Measurements from ENCODE around the gene CYP46A1. TPM values are rescaled to one million over a fixed set of nuclear protein-coding genes. Genes with fewer than 3 reads are reported as not detected.

Gene CYP46A1
- total RNA-seq, 2 donors from 2014 or later: 0.15 to 0.29 TPM

- no peak for DNase-seq
Measured at GRCh38 chr14:99691111-99691885, 7.2 kb downstream of the CYP46A1 start.

GRCh38 chr14:99693918-99694317 is 9.8 kb downstream of the CYP46A1 start:
- no peaks in the 10 kb centered on the region for H3K9me3 ChIP-seq (ENCODE audit: control insufficient read depth, low read length, poor library complexity, severe bottlenecking)
- no peak for DNase-seq
- Mint-ChIP-seq H3K4me1 (peaks cover 2% of the 10 kb centered on the region), H3K4me3 (no peak overlapping the region), H3K27ac (no peak overlapping the region), H3K27me3 (peaks cover 37% of the 10 kb centered on the region), H3K36me3 (ENCODE audit: low read depth) (no peaks in the 10 kb centered on the region)
- no peak for ATAC-seq

More at GRCh38 chr14:99691111-99691885, 7.2 kb downstream of the CYP46A1 start:
- H3K27me3 Mint-ChIP-seq: peaks cover 58% of the 10 kb centered on the region
- no peaks in the 10 kb centered on the region for H3K9me3 ChIP-seq (ENCODE audit: control insufficient read depth, low read length, poor library complexity, severe bottlenecking)
- H3K36me3 Mint-ChIP-seq (ENCODE audit: low read depth): no peaks in the 10 kb centered on the region
- no peak overlapping the region for H3K27ac Mint-ChIP-seq
- ATAC-seq: no peak
- peaks cover 14% of the 10 kb centered on the region for H3K4me1 Mint-ChIP-seq
- H3K4me3 Mint-ChIP-seq: no peak overlapping the region

- no peaks in the 10 kb centered on the region for H3K36me3 Mint-ChIP-seq (ENCODE audit: low read depth)
- DNase-seq: no peak
- no peak overlapping the region for H3K4me3 Mint-ChIP-seq
- no peaks in the 10 kb centered on the region for H3K9me3 ChIP-seq (ENCODE audit: control insufficient read depth, low read length, poor library complexity, severe bottlenecking)
- ATAC-seq: no peak
- no peak overlapping the region for H3K27ac Mint-ChIP-seq
- H3K27me3 Mint-ChIP-seq: peaks cover 7% of the 10 kb centered on the region
- H3K4me1 Mint-ChIP-seq: no peaks in the 10 kb centered on the region
Measured at GRCh38 chr14:99696929-99697328, 12.8 kb downstream of the CYP46A1 start.

- DNase-seq: no peak
Measured at GRCh38 chr14:99698236-99698635, 14.1 kb downstream of the CYP46A1 start.

GRCh38 chr14:99698642-99699041 is 14.5 kb downstream of the CYP46A1 start:
- Mint-ChIP-seq H3K4me1 (no peaks in the 10 kb centered on the region), H3K36me3 (ENCODE audit: low read depth) (no peaks in the 10 kb centered on the region), H3K4me3 (no peak overlapping the region), H3K27me3 (peaks cover 5% of the 10 kb centered on the region), H3K27ac (no peak overlapping the region)
- DNase-seq (no peak), ATAC-seq (no peak)
- peaks cover 7% of the 10 kb centered on the region for H3K9me3 ChIP-seq (ENCODE audit: control insufficient read depth, low read length, poor library complexity, severe bottlenecking)

More at GRCh38 chr14:99698236-99698635, 14.1 kb downstream of the CYP46A1 start:
- Mint-ChIP-seq H3K27ac (no peak overlapping the region), H3K36me3 (ENCODE audit: low read depth) (no peaks in the 10 kb centered on the region), H3K4me3 (no peak overlapping the region), H3K4me1 (no peaks in the 10 kb centered on the region), H3K27me3 (peaks cover 5% of the 10 kb centered on the region)
- ATAC-seq: no peak
- H3K9me3 ChIP-seq (ENCODE audit: control insufficient read depth, low read length, poor library complexity, severe bottlenecking): peaks cover 5% of the 10 kb centered on the region

- Mint-ChIP-seq H3K36me3 (ENCODE audit: low read depth) (no peaks in the 10 kb centered on the region), H3K4me3 (no peak overlapping the region), H3K27ac (no peak overlapping the region), H3K4me1 (no peaks in the 10 kb centered on the region), H3K27me3 (peaks cover 5% of the 10 kb centered on the region)
- H3K9me3 ChIP-seq (ENCODE audit: control insufficient read depth, low read length, poor library complexity, severe bottlenecking): peaks cover 11% of the 10 kb centered on the region
- DNase-seq: no peak
- no peak for ATAC-seq
Measured at GRCh38 chr14:99699085-99699760, 15.1 kb downstream of the CYP46A1 start.

GRCh38 chr14:99699861-99700260 is 15.8 kb downstream of the CYP46A1 start:
- no peak overlapping the region for H3K4me3 Mint-ChIP-seq
- H3K4me1 Mint-ChIP-seq: no peaks in the 10 kb centered on the region
- H3K9me3 ChIP-seq (ENCODE audit: control insufficient read depth, low read length, poor library complexity, severe bottlenecking): peaks cover 11% of the 10 kb centered on the region
- ATAC-seq: no peak
- H3K36me3 Mint-ChIP-seq (ENCODE audit: low read depth): no peaks in the 10 kb centered on the region
- peaks cover 5% of the 10 kb centered on the region for H3K27me3 Mint-ChIP-seq
- H3K27ac Mint-ChIP-seq: no peak overlapping the region
- no peak for DNase-seq

- ATAC-seq (no peak), DNase-seq (no peak)
- H3K4me1 Mint-ChIP-seq: no peaks in the 10 kb centered on the region
- H3K9me3 ChIP-seq (ENCODE audit: control insufficient read depth, low read length, poor library complexity, severe bottlenecking): peaks cover 11% of the 10 kb centered on the region
- H3K4me3 Mint-ChIP-seq: no peak overlapping the region
- no peak overlapping the region for H3K27ac Mint-ChIP-seq
- no peaks in the 10 kb centered on the region for H3K36me3 Mint-ChIP-seq (ENCODE audit: low read depth)
- peaks cover 5% of the 10 kb centered on the region for H3K27me3 Mint-ChIP-seq
Measured at GRCh38 chr14:99700379-99700778, 16.3 kb downstream of the CYP46A1 start.

- Mint-ChIP-seq H3K4me1 (no peaks in the 10 kb centered on the region), H3K36me3 (ENCODE audit: low read depth) (no peaks in the 10 kb centered on the region), H3K27ac (no peak overlapping the region), H3K4me3 (no peak overlapping the region), H3K27me3 (peaks cover 5% of the 10 kb centered on the region)
- H3K9me3 ChIP-seq (ENCODE audit: control insufficient read depth, low read length, poor library complexity, severe bottlenecking): peaks cover 11% of the 10 kb centered on the region
- ATAC-seq: no peak
- DNase-seq: no peak
Measured at GRCh38 chr14:99701260-99701659, 17.2 kb downstream of the CYP46A1 start.

GRCh38 chr14:99702115-99702514 is 18.0 kb downstream of the CYP46A1 start:
- Mint-ChIP-seq H3K27ac (no peak overlapping the region), H3K36me3 (ENCODE audit: low read depth) (no peaks in the 10 kb centered on the region), H3K4me1 (no peaks in the 10 kb centered on the region), H3K4me3 (no peak overlapping the region), H3K27me3 (peaks cover 5% of the 10 kb centered on the region)
- DNase-seq: no peak
- H3K9me3 ChIP-seq (ENCODE audit: control insufficient read depth, low read length, poor library complexity, severe bottlenecking): peaks cover 11% of the 10 kb centered on the region
- ATAC-seq: no peak

GRCh38 chr14:99703381-99703780 is 19.3 kb downstream of the CYP46A1 start:
- H3K27me3 Mint-ChIP-seq: peaks cover 1% of the 10 kb centered on the region
- peaks cover 11% of the 10 kb centered on the region for H3K9me3 ChIP-seq (ENCODE audit: control insufficient read depth, low read length, poor library complexity, severe bottlenecking)
- no peak overlapping the region for H3K4me3 Mint-ChIP-seq
- no peak overlapping the region for H3K27ac Mint-ChIP-seq
- ATAC-seq (no peak), DNase-seq (no peak)
- no peaks in the 10 kb centered on the region for H3K36me3 Mint-ChIP-seq (ENCODE audit: low read depth)
- no peaks in the 10 kb centered on the region for H3K4me1 Mint-ChIP-seq

GRCh38 chr14:99704037-99704436 is 19.9 kb downstream of the CYP46A1 start:
- H3K36me3 Mint-ChIP-seq (ENCODE audit: low read depth): no peaks in the 10 kb centered on the region
- no peaks in the 10 kb centered on the region for H3K27me3 Mint-ChIP-seq
- no peak overlapping the region for H3K27ac Mint-ChIP-seq
- H3K4me1 Mint-ChIP-seq: no peaks in the 10 kb centered on the region
- H3K4me3 Mint-ChIP-seq: no peak overlapping the region
- H3K9me3 ChIP-seq (ENCODE audit: control insufficient read depth, low read length, poor library complexity, severe bottlenecking): peaks cover 11% of the 10 kb centered on the region
- DNase-seq (no peak), ATAC-seq (no peak)

GRCh38 chr14:99706107-99706900 is 22.2 kb downstream of the CYP46A1 start:
- ATAC-seq: no peak
- Mint-ChIP-seq H3K4me1 (no peaks in the 10 kb centered on the region), H3K36me3 (ENCODE audit: low read depth) (no peaks in the 10 kb centered on the region), H3K27me3 (no peaks in the 10 kb centered on the region), H3K4me3 (no peak overlapping the region), H3K27ac (no peak overlapping the region)
- no peak for DNase-seq
- peaks cover 13% of the 10 kb centered on the region for H3K9me3 ChIP-seq (ENCODE audit: control insufficient read depth, low read length, poor library complexity, severe bottlenecking)
